Renal pelvis (tissue), 4 donors: ENCODE data around the gene PDE11A. TPM values are rescaled to one million over a fixed set of nuclear protein-coding genes. Genes with fewer than 3 reads are reported as not detected.
A peak's percentile ranks its signal among the peaks of the same experiment; 100 is the strongest.

Source experiments
- DNase-seq: peaks from one replicate; pipeline ENCODE4 v3.0.0-alpha.2; 2013
- polyA plus RNA-seq, 3 donors: library from polyadenylated mRNA; unstranded; fragments of 120-200 nt; gene quantifications; one replicate each; pipeline ENCODE4 v1.2.1, GENCODE V29; 2013; ENCODE audit not compliant: insufficient read length in 3 of 3

The PDE11A gene
- polyA plus RNA-seq, 3 donors = 6.9 to 8.8 (median 8.3) TPM

DNA sequence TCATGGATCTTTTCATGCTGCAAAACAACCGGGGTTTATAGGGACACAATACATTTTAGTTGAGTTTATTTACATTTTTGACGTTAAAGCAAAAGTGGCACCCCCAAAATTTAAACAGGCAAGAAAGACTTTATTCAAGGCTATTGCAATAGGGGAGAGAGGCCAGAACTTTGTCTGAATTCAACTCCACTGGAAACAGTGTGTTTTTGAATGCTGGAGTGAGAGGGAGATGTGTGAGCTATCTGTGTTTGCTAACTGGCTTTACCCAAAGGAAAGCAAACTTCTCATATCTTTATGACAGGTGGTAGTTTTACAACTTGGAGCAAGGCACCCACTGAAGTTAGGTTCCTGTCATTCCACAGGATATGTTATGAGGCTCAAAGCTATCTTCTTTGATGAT is 472.6 kb downstream of the PDE11A start:
- no peak for DNase-seq

DNA sequence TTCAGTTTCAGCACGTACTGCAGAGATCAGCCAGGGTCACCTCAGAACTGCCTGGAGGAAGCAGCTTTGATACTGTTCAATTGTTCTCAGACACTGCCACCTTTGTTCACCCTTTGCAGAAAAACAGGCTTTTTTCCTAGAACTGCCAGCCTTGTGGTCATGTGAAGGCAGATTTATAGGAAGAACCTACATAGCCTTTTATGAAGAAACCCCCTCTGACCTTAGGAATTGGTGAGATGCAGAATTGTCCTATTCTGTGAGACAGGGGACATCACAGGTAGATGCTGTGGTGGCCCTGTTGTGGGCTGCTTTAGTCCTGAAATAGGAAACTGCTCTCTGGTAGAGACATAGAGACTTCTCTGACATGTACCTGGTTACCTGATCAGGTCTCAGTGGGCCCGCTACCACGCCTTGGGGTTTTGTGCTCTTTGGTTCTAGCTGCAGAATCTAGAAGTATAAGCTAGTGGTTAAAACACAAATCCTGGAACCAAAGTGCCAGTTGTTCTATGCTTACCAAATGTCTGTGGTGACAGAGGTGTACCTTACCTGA is 473.4 kb downstream of the PDE11A start:
- no peak for DNase-seq

DNA sequence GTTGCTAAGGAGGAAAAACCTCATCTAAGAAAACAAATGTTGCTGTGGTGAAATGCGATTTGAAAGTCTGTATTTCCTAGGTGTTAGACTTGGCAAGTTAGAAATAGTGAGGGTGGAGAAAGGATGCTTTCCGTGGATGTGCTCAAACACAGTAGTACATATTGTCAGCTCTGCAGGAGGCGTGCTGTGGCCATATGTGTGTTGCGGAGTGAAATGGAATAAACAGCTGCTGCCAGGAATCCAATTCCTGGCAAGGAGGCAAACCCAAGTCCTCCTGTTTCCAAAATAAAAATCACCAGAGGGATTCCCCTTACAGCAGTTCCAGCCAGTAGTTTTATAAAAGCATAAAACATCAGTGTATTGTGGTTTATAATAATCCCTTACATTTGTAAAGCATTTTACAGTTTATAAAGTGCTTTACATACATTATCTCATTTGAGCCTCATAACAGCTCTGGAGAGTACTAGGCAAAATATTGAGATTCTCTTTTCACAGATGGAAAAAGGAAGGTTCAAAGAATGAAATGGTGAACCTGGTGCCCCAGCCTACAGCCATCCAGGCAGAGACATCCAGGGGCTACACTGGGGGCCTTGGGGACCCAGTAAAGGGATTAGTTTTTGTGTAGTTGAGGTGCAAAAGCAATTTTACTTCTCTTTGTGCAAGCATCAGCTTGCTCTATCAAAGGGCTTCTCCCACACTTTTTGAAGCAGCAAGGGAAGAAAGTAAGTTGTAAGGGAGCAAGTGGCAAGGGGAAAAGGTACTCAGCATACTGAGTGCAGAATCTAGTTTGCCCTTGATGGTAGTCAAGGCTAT is 474.0 kb downstream of the PDE11A start:
- peak; percentile 42 for DNase-seq

DNA sequence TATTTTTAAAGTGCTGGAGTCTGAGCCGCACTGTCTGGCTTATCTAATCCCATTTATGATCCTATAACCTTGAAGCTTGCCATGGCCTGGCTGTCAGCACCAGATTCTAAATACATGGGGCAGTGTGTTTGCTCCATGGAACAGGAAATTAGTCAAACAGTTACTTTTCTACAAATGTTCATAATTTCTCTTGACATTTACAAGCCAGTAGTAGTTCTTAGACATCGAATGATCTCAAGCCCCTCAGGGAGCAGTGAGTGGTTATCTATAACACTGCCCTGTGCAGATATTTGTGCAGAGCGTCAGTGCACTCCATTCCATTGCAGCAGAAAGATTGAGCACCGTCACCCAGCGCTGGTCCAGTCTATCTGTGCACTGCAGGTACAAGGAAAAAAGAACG is 474.8 kb downstream of the PDE11A start:
- no peak for DNase-seq

DNA sequence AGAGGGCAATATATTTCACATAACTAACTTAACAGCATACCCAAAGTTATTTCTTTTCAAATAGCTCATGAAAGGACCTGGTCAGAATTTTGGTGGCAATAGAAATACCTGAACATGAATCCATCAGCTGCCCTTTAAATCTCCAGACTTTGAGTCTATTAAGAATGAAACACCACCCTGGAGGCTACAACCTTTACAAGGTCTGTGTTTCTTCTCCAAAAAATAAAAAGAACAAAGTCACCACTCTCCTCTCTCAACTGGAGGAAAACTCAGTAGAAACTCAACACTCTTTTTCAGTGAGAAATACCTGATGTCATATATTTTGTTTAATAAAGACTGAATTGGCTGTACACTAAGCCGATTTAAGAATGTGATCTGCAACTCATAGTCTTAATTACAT is 475.7 kb downstream of the PDE11A start:
- no peak for DNase-seq

DNA sequence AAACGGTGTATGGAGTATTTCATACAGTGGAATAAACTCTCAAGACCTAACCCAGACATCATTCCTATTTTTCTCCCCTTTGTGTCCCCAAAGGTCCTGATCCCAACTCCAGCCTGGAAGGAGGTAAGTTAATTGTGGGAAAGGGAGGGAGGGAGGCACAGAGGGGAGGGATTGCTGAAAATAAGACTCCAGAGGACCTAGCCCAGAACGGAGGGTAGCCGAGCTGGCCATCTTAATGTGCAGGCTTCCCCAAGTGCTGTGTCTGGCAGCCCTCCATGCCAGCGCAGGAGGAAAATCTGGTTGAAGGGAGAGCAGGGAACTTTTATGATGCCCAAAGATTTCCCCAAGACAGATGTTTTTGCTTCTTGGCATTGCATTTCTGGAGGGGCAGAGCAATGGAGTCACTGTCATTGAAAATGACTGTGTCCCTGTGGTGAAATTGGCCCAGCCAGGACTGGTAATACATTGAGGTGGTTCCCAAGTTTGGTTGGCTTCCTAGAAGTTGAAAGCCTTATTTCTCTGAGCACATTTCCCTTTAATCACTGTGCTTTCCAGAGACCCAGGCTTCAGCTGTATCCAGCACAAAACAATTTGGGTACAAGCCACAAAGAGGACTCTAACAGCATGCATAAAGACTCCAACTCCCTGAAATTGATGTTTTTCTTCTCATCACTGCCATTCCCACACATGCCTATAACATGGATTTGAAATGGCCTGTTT is 477.3 kb downstream of the PDE11A start:
- DNase-seq = no peak

DNA sequence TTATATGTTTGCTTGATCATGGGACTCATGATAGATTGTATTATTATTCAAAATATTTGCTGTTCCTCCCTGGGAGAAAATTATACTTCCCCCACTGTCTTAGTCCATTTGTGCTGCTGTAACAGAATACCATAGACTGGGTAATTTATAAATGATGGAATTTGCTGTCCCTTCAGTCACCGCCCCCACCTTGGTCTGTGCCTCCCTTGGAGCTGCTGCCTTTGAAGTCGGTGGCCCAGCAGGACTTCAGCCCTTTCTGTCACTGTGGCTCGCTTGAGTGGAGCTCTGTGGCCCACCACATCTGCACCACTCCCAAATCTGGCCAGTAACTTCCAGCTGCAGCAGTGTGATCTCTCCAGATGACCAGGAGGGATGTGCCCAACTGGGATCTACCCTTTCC is 479.2 kb downstream of the PDE11A start:
- DNase-seq = no peak

DNA sequence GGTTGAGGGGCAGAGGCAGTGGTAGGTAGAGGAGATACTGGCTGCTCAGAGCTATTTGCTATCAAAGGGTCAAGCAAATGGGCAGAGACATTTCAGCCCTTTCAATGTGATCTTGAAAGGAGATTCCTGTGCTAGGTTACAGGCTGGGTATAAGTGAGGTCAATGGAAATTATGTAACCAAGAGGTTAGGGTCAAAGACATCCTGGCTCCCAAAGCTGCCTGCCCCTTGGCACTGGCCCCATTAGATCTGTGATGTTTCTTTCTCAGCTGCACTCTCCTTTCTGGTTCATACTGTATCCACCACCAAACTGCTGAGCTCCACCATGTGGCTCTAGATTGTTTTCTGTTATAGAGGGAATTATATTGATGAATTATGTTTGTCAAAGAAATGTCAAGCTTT is 479.6 kb downstream of the PDE11A start:
- no peak for DNase-seq

DNA sequence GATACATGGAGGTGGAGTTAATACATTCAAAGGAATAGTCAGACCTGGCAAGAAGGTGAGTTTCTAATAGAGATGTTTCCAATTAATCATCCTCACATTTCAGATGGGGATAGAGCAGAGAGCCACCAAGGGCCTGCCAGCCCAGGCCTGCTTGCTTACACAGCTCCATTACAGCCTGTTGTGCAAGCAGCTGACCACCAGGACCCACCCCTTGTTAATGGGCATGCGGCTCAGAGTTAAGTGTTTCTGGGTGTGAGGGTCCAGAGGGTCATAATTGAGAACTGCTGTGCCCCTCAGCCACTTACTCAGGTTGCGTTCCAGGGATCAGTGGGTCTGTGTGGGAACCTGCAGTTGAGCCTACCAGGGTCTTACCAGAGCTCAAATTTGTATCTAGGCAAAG is 480.2 kb downstream of the PDE11A start:
- DNase-seq = no peak

DNA sequence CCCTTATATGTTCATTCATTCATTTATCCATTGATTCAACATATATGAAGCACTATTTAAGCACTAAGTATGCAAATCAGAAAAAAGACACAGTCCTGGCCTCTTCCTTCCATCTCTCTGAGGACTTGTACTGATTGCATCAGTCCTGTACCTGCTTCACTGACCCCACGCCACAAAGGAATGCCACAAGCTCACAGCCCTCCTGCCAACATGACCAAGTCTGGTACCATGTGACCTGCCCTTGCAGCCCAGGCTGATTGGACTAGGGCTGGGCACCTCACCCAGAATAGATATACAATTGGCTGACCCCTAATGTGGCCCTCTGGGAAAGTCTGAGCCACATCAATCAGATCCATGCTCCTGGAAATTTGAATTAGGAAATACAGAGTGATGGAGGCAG is 483.4 kb downstream of the PDE11A start:
- no peak for DNase-seq

DNA sequence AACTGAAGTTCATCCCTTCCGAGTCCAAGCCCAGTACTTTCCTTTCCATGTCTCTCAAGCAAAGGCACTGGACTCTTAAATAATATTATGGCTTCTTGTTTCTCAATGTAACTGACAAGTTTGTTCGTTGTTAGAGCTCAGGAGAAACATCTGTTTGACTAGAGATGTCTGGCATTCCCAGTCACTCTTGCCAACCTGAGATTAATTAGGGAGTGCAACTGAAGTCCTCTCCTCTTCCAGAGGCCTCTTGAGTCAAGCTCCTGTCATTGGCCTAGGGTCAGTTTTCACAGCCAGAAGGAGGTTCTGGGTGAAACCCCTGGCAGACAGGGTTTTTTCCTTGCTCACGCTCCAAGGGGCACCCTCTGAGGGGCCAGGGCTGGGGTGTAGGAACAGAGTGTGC is 483.9 kb downstream of the PDE11A start:
- no peak for DNase-seq

DNA sequence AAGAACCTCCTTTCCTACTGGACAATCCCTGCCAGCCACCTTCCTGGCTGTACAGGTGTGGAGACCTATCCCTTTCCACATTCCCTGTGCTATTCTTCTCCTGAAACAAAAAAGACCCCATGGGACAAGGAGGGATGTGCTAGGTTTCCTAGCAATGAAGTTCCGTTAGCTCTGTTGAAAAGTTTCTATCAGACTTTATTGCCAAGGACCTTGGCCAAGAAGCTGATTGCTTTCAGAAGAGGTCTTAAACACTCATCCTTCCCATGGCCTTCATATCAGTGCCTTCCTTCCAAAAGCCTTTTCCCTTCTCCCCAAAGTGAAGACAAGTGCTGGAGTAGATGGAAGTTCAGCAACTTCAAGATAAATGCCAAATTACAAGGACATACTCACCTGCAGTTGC is 485.2 kb downstream of the PDE11A start:
- DNase-seq = no peak

DNA sequence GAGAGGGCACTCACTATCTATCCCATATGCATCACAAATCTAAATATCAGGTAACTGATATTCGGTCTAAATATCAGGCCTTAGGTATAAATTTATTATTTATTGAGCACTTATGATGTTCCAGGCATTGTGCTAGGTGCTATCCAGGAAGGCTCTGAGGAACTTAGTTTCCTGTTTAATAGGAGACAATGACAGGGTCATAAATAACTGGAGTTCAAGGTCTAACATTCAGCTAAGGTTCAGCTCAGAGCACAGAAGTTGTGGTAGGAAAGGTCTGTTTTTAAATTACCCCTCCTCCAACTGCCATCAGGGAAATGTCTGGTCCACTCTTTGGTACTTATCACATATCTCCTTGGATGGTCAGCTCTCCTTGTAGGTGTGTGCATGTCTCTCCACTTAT is 486.4 kb downstream of the PDE11A start:
- no peak for DNase-seq

DNA sequence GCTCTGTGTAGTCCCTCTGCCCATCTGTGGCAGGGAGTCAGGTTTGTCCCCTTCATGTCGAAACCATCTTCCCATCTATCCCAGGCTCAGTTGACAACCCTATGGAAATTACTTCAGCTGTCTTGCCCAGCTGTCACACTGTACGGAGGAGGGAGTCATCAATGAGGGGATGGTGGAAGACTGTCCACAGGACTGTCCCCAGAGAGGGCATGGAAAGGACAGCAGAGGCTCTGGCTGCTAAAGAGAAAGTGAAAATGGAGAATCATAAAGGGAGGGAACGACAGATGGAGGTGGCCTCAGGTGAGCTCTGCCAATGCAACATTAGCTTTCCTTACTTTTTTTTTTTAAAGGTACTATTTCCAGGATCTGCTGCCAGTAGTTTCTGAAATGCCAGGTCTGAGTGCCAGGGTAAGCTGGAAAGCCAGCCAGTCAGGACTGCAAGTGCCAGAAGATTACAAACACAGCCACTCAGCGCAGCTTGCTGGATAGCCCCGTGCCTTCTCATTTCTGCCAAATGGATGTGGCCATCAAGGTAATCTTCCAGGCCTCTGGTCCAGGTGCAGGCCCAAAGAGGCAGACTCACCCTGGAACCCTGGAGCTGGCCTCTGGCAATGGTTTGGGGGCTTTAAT is 487.2 kb downstream of the PDE11A start:
- no peak for DNase-seq

DNA sequence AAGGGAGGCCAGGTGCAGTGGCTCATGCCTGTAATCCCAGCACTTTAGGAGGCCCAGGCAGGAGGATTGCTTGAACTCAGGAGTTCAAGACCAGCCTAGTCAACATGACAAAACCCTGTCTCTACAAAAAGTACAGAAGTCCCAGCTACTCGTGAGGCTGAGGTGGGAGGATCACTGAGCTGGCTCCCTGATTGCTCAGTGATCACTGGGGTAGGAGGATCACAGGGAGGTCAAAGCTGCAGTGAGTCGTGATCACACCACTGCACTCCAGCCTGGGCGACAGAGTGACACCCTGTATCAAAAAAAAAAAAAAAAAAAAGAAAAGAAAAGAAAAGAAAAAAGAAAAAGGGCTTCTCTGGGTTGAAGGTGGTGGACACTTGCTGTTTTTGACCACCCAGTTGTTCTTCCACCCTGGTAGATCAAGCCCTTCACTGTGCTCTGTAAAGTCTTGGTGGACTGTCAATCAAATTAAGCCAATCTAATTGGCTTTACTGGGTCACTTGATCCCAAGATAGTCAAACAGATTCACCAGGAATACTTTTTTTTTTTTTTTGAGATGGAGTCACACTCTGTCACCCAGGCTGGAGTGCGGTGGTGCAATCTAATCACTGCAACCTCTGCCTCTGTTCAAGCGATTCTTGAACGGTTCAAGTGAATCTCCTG is 488.4 kb downstream of the PDE11A start:
- DNase-seq = no peak

DNA sequence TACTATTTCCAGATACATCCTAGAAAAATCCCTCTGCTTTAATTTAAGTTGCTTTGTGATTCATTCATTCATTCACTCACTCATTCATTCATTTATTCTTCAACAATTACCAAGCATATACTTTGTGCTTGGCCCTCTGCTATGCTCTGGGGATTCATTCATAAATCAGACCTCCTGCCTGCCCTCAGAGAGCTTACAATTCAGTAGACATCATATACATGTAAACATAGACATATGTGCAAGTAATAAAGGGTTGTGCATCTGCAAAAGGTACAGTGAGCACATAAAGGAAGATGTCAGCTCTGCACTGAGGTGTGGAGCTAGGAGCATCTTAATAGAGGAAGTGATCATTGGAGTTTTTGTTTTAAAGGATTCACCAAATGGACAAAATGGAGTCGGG is 490.6 kb downstream of the PDE11A start:
- DNase-seq = no peak

DNA sequence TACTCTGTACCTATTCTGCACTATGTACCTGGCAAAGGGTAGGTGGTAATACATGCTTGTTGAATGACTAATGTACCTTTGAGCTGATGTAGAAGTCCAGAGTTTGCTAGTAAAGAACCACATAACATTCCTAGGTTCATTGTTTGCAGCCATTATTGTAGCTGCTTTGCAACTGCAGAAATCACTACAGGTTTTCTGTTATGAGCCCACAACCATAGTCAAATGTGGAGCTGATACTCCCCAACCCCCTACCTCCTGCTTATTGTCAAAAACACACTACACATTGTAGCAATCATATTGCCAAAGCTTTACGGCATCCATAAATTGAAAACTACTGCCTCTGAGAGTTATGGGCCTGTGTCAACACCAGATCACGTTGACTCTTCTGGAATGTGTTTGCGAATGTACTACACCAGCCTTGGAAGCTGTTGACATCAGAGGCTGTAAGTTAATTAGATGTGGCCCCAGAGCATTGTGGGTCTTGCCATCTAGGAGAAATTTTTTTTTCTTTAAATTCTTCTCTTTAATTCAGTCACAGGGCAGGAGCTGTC is 493.0 kb downstream of the PDE11A start:
- no peak for DNase-seq

DNA sequence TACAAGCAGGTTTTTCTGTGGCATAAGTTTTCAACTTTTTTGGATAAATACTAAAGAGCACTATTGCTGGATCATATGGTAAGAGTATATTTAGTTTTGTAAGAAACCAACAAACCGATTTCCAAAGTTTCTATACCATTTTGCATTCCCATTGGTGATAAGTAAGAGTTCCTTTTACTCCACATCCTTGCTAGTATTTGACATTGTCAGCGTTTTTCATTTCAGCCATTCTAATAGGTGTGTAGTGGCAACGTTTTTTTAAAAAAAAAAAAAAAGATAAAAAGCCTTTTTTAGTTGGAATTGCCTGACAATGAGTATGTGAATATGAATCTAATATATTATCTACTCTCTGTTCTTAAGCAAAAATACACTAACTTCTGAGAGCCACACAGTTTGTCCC is 494.1 kb downstream of the PDE11A start:
- no peak for DNase-seq

DNA sequence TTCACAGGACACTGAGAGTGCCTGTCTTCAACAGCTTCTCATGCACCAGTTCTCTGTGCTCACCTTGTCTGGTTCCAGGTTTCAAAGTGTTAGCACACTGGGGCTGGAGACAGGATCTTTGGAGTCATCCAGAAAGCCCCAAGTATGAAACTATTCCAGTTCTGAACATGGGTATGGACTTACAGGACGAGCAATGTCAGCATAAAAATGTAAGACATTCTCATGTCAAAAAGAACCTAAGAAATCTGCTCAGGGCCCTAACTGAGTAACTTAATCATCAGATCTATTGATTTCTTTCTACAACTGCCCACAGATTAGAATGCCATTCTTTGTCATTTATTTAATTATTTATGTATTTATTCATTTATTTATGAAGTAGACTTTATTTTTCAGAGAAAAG is 495.5 kb downstream of the PDE11A start:
- no peak for DNase-seq

DNA sequence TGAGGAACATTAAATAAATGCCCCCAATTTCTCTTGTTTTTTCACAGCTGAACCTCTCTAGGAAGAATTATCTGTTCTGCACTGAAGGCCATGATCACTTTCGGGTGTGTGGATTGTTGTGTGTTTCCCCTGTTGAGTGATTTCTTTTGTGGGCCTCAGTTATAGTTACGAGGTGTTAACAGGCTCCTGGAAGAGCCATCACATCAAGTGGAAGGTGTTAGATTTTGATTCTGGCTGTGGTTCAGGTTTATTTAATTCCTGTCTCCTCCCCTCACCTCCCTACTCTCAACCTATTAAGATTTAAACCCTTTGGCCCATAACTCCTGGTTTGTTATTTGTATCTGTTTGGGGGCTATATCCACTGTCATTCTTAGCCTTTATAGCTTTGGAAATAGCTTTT is 497.2 kb downstream of the PDE11A start:
- no peak for DNase-seq

DNA sequence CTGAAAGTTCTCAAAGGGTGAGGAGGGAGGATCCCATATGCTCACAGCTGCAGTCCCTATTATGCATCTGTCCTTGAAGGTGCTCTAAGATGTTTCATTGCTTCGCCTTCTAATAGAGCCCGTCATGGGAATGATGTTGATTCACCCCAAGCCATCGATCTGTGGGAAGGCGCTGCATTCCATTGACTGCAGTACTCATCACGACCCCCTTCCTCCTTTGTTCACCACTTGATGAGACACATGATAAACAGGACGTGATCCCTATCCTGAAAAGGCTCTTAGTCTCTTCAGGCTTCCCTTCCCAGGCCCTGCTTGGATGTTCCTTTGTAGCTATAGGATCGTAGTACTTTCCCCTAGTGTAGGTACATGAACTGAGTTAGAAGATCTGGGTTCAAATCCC is 498.2 kb downstream of the PDE11A start:
- no peak for DNase-seq
